HT-29 (cell line): ENCODE results near the gene CPSF4. TPM values are rescaled to one million over a fixed set of nuclear protein-coding genes. Genes with fewer than 3 reads are reported as not detected.
"Not testable (repeated sequence)": the region's sequence is repeated elsewhere in the genome, so short reads cannot be mapped to it uniquely, and the experiment has no call there.

Experiments
- DNase-seq: peaks from one replicate; pipeline ENCODE4 v3.0.0-alpha.2; 2015; ENCODE audit warnings: low spot score
- total RNA-seq: library from RNA; depleted of rRNA; stranded (reverse); fragments of >200 nt; shearing (Covaris generic); gene quantifications from 2 replicates; pipeline ENCODE4 v1.2.3, GENCODE V29; 2014

The CPSF4 gene
- total RNA-seq, 1 experiment from 2014 or later: 112 TPM

DNA sequence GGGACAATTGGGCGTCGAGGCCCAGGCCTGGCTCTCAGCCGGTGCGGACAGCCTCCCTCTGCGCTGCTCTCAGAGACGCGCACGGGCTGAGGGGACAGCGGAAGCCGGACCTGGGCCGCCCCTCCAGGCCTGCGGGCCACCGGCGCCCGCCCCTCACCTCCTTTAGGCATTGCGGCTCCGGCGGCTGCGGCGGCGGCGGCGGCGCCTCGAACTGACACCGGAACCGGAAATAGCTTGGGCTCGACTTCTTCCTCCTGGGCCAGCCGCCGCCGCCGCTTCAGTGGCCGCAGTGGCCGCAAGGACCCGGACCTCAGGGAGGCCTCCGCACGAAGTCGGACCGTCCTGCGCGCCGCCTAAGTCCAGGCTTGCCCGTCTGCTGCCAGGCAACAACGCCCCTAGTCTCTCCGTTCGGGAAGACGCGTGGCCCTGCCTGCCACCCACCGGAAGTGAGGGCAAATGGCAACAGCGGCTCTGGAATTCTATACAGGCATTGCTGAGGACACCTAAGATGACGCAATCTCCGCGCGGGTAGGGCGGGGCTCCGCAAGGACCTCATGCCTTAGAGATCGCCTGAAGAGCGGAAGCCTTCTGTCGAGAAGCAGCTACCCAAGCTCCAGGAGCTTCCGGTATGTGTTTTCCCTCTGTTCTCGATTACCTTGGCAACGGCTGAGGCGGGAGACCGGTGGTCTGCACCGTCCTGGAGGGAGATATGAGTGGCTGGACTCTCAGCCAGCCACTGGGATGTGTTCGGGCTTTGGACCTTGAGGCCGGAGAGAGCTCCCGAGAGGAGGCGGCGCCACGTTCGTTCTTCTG, 30.2 kb upstream of the CPSF4 start, which contains the start of the genes BUD31 and PDAP1:
Gene BUD31, plus strand, starts transcription at position 591 of the 813 bp plus-strand sequence. CDS start 2,124 bp downstream, outside the sequence.
Gene PDAP1, minus strand, starts transcription at position 219 of the 813 bp plus-strand sequence. Its CDS starts 49 bp downstream, at position 170.
- peak; percentile 95 for DNase-seq

GRCh38 chr7:99409192-99409572, 29.6 kb upstream of the CPSF4 start:
- no peak for DNase-seq

- no peak for DNase-seq
These were observed 28.9 kb upstream of the CPSF4 start for GRCh38 chr7:99409806-99410205.

DNA sequence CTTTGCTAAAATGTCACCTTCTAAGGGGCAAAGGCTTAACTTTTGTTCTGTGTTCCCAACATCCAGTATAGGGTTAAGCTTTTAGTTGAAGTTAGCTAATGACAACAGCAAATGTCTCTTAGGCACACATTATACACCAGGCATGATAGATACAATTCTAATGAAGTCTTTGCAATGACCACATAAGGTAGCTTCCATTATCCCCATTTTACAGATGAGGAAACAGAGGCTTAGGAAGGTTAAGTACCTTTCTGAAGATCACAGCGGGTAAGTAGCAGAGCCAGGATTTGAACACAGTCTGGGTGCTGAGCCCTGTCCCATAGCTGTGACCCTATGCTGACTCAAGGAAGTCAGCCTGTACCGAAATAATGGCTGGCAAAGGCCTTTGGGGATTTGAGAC, 28.1 kb upstream of the CPSF4 start:
- DNase-seq: no peak

- DNase-seq: peak; percentile 86
These were observed 23.1 kb upstream of the CPSF4 start for GRCh38 chr7:99415513-99416127.

DNA sequence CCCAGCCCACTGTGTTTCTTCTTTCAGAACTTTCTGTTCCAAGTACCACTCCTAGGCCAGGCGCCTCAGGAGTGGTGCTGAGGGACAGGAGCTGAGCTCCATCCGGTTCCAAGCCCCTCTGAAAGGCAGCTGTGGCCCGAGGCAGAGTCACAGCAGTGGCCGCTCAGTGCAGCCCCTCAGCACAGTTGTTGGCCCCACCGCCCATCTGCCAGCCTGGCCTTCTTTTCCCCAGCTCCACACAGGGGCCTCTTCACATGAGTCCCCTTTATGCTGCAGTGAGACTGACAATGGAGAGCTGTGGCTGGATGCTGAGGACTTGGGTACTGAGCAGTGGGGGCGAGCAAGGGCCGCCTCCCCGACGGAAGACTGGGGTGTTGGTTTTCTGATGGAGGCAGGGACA, 20.5 kb upstream of the CPSF4 start:
- no peak for DNase-seq

- no peak for DNase-seq
These were observed 19.3 kb upstream of the CPSF4 start for GRCh38 chr7:99419323-99420021.

- DNase-seq: no peak
These were observed 18.5 kb upstream of the CPSF4 start for GRCh38 chr7:99420213-99420612.

DNA sequence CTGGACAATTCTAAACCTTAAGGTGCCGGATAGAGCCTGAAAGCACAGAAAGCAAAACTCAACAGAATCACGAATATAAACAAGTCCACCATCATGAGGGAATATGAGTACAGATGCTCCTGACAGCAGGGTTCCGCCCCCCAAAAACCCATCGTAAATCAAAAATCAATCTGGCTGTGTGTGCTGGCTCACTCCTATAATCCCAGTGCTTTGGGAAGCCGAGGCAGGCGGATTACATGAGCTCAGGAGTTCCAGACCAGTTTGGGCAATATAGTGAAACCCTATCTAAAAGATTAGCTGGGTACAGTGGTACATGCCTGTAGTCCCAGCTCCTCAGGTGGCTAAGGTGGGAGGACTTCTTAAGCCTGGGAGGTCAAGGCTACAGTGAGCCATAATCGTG, 17.8 kb upstream of the CPSF4 start:
- no peak for DNase-seq

- DNase-seq: no peak
These were observed 16.6 kb upstream of the CPSF4 start for GRCh38 chr7:99422186-99422585.

DNA sequence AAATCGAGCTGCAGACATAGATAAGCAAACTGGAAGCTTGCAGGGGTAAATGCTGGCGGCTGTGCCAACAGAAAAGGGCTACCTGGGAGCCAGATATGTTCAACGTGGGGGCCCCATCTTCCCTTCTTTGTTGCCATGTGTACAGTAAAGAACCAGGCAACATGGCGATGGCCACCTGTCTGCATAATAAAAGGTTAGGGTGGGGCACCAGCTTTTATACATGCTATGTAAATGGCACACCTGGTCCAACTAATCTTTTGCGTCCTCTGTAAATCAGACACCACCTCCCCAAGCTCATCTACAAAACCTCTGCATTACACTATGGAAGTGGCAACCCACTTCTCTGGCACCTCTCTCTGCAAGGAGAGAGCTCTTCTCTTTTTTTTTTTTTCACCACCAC, 16.1 kb upstream of the CPSF4 start:
- no peak for DNase-seq

DNA sequence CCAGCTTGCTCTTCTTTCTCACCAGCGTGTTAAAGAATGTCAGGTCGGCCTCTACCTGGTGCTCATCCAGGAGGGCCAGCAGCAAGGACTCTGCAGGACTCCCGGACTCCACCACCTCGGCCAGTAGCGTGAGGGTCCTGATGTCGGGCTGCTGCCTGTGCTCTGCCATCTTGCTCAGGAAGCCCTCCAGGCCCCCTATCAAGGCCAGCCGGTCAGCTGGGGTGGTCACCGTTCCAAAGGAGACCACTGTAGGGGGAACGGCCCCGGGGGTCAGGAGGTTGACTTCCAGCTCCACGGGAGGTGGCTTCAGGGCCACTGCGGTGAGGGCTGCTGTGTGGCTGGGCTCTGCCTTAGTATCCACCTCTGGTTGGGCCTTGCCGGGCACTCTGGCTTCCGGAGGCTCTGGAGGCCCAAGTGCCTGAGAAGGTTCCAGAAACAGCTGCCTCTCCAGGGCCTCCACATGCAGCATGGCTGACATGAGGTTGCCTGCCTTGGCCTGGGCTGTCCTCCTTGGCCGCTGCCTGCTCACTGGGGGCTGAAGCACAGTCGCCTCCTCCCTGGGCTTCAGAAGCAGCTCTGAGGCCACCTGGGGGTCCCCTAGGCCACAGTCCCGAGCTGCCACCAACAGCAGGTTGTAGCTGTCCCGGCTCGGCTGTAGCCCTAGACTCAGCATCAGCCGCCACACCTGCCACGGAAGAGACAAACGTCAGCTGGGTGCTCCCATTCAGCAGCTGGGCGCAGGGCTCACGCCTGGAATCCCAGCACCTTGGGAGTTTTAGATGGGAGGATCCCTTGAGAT, 13.6 kb upstream of the CPSF4 start:
- DNase-seq: no peak

GRCh38 chr7:99428972-99429566, 9.7 kb upstream of the CPSF4 start:
- DNase-seq: no peak

DNA sequence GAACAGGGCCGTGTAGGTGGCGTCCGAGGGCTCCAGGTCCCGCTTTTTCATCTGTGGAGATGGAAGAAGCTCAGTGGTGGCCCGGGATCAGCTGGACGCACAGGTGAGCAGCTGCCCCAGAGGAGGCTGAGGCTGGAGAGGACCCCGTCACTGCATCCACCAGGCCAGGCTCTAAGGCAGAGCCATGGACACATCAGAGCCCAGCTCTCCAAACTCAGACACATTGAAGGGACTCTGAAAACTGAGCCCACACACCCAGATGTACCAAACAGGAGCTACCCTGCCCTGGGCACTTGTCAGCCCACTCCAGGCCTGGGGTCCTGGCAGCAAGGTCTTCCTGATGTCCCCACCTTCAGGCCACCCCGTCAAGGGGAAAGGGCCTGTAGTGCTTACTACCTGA, 9.0 kb upstream of the CPSF4 start:
- DNase-seq: no peak

DNA sequence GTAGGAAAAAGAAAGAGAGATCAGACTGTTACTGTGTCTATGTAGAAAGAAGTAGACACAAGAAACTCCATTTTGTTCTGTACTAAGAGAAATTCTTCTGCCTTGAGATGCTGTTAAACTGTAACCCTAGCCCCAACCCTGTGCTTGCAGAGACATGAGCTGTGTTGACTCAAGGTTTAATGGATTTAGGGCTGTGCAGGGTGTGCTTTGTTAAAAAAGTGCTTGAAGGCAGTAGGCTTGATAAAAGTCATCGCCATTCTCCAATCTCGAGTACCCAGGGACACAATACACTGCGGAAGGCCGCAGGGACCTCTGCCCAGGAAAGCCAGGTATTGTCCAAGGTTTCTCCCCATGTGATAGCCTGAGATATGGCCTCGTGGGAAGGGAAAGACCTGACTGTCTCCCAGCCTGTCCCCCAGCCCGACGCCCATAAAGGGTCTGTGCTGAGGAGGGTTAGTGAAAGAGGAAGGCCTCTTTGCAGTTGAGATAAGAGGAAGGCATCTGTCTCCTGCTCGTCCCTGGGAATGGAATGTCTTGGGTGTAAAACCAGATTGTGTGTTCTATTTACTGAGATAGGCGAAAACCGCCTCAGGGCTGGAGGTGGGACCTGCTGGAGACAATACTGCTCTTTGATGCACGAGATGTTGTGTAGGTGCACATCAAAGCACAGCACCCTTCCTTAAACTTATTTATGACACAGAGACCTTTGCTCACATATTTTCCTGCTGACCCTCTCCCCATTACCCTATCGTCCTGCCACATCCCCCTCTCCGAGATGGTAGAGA, 6.8 kb upstream of the CPSF4 start:
- not testable (repeated sequence) for DNase-seq

- no peak for DNase-seq
These were observed 5.6 kb upstream of the CPSF4 start for GRCh38 chr7:99433158-99433557.

DNA sequence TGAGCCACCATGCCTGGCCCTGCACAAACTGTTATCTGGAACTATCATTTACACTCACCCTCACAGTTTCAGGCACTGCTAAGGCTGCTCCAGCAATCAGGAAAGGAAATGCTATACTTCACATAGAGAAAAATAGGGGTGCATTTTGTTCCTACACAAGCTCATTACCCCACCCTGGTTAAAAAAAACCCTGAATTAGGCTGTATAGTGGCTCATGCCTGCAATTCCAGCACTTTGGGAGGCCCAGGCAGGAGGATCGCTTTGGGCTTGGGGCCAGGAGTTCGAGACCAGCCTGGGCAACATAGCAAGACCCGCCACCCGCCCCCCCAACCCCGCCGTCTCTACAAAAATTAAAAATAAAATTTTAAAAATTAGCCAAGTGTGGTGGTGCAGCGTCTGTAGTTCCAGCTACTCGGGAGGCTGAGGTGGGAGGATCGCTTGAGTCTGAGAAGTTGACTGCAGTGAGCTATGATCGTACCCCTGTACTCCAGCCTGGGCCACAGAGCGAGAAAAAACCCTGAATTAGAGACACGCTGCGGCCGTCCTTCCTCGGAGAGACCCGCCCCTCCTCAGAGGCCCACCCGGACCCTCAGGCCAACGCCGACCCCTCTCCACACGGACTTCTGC, 684 bp upstream of the CPSF4 start:
- DNase-seq: peak; percentile 30

DNA sequence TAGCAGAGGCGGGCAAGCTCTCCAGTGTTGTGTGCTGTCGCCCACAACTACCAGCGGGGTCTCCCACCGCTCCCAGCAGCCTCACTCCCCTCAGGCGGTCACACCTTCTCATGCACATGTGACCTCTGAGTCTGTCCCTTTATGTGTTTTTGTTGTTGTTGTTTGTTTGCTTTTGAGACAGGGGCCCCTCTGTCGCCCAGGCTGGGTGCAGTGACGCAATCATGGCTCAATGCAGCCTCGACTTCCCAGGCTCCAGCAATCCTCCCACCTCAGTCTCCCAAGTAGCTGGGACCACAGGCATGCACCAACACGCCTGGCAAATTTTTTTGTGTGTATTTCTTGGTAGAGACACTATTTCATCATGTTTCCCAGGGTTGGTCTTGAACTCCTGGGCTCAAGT, 1.5 kb downstream of the CPSF4 start:
- DNase-seq: no peak

DNA sequence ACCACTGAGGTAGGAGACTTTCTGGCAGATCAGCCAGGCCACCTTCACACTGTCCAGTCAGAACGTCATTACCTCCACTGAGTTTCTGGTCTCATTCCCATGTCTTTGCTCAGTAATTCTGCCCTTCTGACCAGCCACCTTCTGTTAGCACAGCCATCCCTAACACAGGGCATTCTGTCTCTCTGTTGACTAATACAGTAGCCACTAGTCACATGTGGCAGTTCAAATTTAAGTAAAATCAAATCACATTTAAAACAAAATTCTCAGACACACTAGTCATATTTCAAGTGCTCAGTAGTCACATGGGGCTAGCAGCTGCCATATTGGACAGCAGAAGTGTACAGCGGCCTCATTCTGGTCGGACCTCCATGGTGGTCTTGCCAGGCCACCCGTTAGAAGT, 7.4 kb downstream of the CPSF4 start:
- DNase-seq: no peak

DNA sequence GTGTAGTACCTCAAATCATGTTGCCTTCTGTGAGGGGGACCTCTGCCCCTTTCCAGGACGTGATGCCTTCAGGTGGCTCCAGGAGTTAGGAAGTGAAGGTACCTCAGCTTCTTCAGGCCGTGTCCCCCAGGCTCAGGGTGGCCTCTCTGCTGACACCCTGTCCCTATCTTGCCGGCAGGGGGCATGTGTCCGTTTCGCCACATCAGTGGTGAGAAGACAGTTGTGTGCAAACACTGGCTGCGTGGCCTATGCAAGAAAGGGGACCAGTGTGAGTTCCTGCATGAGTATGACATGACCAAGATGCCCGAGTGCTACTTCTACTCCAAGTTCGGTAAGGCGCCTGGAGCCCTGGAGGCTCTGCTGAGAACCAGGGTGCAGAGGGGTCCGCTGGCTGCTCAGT, 9.2 kb downstream of the CPSF4 start:
- DNase-seq: no peak
